Measurements from ENCODE around the gene NRXN3.

GRCh38 chr14:79150226-79150625, 980.1 kb downstream of the NRXN3 start:
- no peak for TF ChIP-seq EZH2 (IDR thresholded peaks at IDR 0.05; ENCODE audit: insufficient read depth, poor library complexity, severe bottlenecking)
- no peak for TF ChIP-seq EZH2phosphoT487 (IDR thresholded peaks at IDR 0.05; ENCODE audit: insufficient read depth, low read depth)
